ENCODE measurements around the gene CLTCL1. TPM values are rescaled to one million over a fixed set of nuclear protein-coding genes. Genes with fewer than 3 reads are reported as not detected.

CLTCL1 gene
- total and polyA plus RNA-seq, 9 of the 15 experiments (the other 6 are each of a cell fraction or from before 2014, with no cell fraction given), result 1.1 to 11.7 (median 5.0) TPM

- TF ChIP-seq ZNF609 (CRISPR knock-in tag; IDR thresholded peaks at IDR 0.05; ENCODE audit: borderline replicate concordance) (no peak), ADNP (tag; IDR thresholded peaks at IDR 0.05) (no peak), NEUROD1 (IDR thresholded peaks at IDR 0.05; ENCODE audit: borderline replicate concordance, low read depth, low read length, partially characterized antibody) (no peak), ZNF165 (CRISPR knock-in tag; IDR thresholded peaks at IDR 0.05; ENCODE audit: borderline replicate concordance) (no peak), ZNF274 (IDR thresholded peaks at IDR 0.05; ENCODE audit: borderline replicate concordance, low read depth, low read length) (no peak), ZEB2 (IDR thresholded peaks at IDR 0.05) (peak; percentile 72), MIER1 (IDR thresholded peaks at IDR 0.05; ENCODE audit: low read depth) (0 out of 2 replicates have a peak, but pooled peaks have one; percentile 65), CBX3 (IDR thresholded peaks at IDR 0.05; ENCODE audit: borderline replicate concordance in 1 of 2, low read length in 2 of 2) (peak in 1 of 2 experiments; percentile 87; a peak in 1 of 3 replicates), JUN (IDR thresholded peaks at IDR 0.05; ENCODE audit: borderline replicate concordance, low read depth, low read length) (0 out of 2 replicates have a peak, but pooled peaks have one; percentile 26), JUN (CRISPR knock-in tag; IDR thresholded peaks at IDR 0.05; ENCODE audit: borderline replicate concordance) (no peak), ZNF639 (CRISPR knock-in tag; conservative IDR thresholded peaks at IDR 0.05 in 1 of 2, IDR thresholded peaks at IDR 0.05 in 1 of 2) (no peak), ZNF197 (CRISPR knock-in tag; IDR thresholded peaks at IDR 0.05; ENCODE audit: low read depth) (0 out of 2 replicates have a peak, but pooled peaks have one; percentile 18), ZKSCAN3 (CRISPR knock-in tag; IDR thresholded peaks at IDR 0.05) (no peak), ZNF280B (CRISPR knock-in tag; IDR thresholded peaks at IDR 0.05) (peak; percentile 91), RNF219 (CRISPR knock-in tag; IDR thresholded peaks at IDR 0.05) (no peak), CC2D1A (IDR thresholded peaks at IDR 0.05) (no peak), RBM25 (IDR thresholded peaks at IDR 0.05; ENCODE audit: low read depth, low read length, severe bottlenecking) (peak; percentile 26), TSC22D4 (tag; IDR thresholded peaks at IDR 0.05) (no peak), PHF20 (IDR thresholded peaks at IDR 0.05; ENCODE audit: partially characterized antibody) (no peak)
Measured at GRCh38 chr22:19337137-19337536, 45.6 kb upstream of the CLTCL1 start (continued).
